Motor neuron (in vitro differentiated cells): ENCODE measurements around the gene HEMGN. TPM values are rescaled to one million over a fixed set of nuclear protein-coding genes. Genes with fewer than 3 reads are reported as not detected.
A peak's percentile ranks its signal among the peaks of the same experiment; 100 is the strongest.
"Not testable (repeated sequence)": the region's sequence is repeated elsewhere in the genome, so short reads cannot be mapped to it uniquely, and the experiment has no call there.

Source experiments
- ATAC-seq, 8 experiments: fragments of 200-7000 bp; cut with Tn5 transposase; replicated peaks in 6 of 8; 2 replicates each; pipeline ENCODE4 v1.8.0; 2021; ENCODE audit warnings: mild to moderate bottlenecking in 8 of 8, moderate library complexity in 8 of 8
- H3K27ac ChIP-seq, 2 donors: fragments of 250-450 bp; sonication (Bioruptor Pico); 2 replicates each; pipeline ENCODE4 v1.9.0; 2021; ENCODE audit warnings: antibody characterized with exemption in 2 of 2, mild to moderate bottlenecking in 2 of 2, moderate library complexity in 1 of 2
- H3K4me1 ChIP-seq, 2 donors: fragments of 250-450 bp; sonication (Bioruptor Pico); replicated peaks in 1 of 2; 2 replicates each; pipeline ENCODE4 v1.6.1; 2021; ENCODE audit warnings: antibody characterized with exemption in 2 of 2, mild to moderate bottlenecking in 2 of 2, moderate library complexity in 1 of 2
- H3K4me3 ChIP-seq, 5 donors: fragments of 250-450 bp; sonication (Bioruptor Pico); 2 replicates each; pipeline ENCODE4 v1.9.0; 2021; ENCODE audit warnings: antibody characterized with exemption in 5 of 5, mild to moderate bottlenecking in 5 of 5, moderate library complexity in 4 of 5
- WGBS, 10 experiments: fragments of 450-650 bp; shearing (Covaris generic); methylation state at CpG; one replicate each; pipeline ENCODE4 v1.0.0; 2022; 5-methylcytosine and 5-hydroxymethylcytosine counted together
- in situ Hi-C, 9 experiments: fragments of 400-800 bp; cut with MboI; loops; one replicate each; pipeline ENCODE4 v1.15.0; 2021; ENCODE audit warnings: low sequenced_read_pairs in 9 of 9, low pct_unique_long_range_greater_than_20kb in 2 of 9; ENCODE audit not compliant: unreplicated experiment in 9 of 9
- total RNA-seq, 8 experiments: library from RNA; unstranded; fragments of 300-600 nt; gene quantifications; 2 replicates each; pipeline versions ENCODE4 v1.2.3 to v1.2.4, GENCODE V29; 2022

The HEMGN gene
- total RNA-seq, 8 experiments from 2014 or later = 0.09 to 1.3 (median 0.24) TPM; not detected in 3

DNA sequence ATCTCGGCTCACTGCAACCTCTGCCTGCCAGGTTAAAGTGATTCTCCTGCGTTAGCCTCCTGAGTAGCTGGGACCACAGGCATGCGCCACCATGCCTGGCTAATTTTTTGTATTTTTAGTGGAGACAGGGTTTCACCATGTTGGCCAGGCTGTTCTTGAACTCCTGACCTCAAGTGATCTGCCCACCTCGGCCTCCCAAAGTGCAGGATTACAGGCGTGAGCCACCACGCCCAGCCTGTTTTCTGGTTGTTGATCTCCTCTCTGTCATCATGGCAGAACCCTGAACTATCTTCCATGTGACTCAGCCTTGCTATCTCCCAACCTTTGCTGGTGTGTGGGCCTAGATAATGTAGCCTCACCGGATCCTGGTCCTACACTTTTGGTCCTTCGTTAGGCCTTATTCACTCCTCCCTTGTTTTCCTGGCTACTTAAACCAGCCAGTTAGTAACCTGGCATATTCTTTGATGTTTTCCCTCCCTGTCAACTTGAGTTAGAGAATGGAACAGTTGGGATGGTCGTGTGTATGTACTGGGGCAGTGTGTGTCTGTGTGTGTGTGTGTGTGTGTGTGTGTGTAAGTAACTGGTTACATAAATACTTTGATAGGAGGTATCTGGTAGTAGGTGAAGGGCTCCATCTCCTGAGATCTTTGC lies 22.8 kb upstream of the HEMGN start:
- H3K4me3 ChIP-seq, in situ Hi-C loops, H3K4me1 ChIP-seq, ATAC-seq, H3K27ac ChIP-seq: not testable (repeated sequence)
- WGBS, 10 experiments = 38 to 100% (median 80%) methylated on average over 1 to 3 of the region's 9 CpGs; no CpG with 5 or more reads in 3 of the 10 experiments

DNA sequence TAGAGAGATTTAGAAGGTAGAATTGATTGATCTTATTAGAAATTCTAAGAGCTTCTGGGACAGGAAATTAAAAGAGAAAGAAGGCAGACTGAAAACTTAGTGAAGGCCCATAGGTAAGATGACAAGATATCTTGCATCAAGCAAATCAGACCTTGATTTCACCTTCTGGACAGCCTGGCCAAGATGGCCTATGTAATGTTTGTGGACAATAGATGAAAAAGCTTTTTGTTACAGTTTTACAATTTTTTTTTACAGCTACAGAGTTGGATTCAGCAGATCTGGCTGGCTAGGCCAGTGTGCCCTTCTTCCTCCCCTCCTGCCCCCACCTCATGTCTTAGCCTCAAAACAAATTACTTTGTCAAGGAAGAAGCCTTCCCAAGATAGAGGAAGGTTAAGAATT lies 21.6 kb upstream of the HEMGN start:
- no peaks in the 10 kb centered on the region for H3K4me1 ChIP-seq
- H3K4me3 ChIP-seq = no peak overlapping the region
- in situ Hi-C loops = no loop called here
- no peak overlapping the region for H3K27ac ChIP-seq
- no peak for ATAC-seq

DNA sequence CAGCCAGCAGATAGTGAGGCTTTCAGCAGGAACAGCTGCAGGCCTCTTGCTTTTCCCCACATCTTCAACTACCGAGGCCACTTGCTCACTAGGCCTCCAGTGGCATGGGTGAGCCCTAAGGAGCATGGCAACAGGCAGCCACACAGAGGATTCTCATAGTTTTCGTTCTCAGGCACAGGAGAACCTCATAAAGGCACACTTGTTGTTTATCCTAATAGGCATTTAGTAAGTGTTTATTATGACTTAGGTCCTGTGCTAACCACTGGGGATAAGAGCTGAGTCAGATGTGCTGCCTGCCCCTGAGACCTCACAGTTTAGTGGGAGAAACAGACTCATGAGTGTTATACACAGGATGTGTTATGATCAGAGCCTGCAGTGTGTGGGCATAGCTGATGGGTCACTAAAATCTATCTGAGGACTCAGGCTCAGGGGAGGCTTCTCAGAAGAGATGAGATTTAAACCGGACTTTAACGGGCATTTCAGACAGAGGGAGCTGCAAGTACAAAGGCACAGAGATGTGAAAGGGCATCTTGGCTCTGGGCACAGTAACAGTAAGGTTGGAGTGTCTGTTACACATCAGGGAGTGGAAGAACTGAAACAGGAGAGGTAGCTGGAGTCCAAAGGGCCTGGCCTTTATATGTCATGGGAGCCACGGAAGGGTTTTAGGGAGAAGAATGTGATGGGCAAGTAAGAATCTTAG lies 21.0 kb upstream of the HEMGN start:
- no peak for ATAC-seq
- WGBS, 10 experiments = 40 to 100% (median 60%) methylated on average over 1 to 5 of the region's 5 CpGs; no CpG with 5 or more reads in 3 of the 10 experiments
- no peak overlapping the region for H3K27ac ChIP-seq
- H3K4me1 ChIP-seq = no peaks in the 10 kb centered on the region
- in situ Hi-C loops = no loop called here
- H3K4me3 ChIP-seq = no peak overlapping the region

DNA sequence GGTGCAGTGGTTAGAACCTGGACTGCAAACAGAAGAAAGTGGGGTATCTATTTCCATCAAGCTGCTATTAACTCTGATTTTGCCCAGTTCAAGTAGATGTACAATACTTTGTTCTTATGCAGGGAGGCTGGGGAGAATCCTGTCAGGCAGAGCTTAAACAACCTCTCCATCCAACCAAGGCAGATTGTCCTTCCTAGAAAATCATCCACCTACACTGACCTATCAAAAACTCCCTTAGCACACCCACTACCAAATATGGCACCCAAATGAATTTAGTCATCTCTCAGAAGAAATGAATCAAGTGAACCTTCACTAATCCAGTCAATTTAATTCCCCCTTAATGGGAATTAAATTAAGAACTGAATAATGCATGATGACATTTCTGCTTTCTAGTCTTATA lies 18.4 kb upstream of the HEMGN start:
- no peak overlapping the region for H3K4me3 ChIP-seq
- H3K27ac ChIP-seq = no peak overlapping the region
- in situ Hi-C loops = no loop called here
- H3K4me1 ChIP-seq = no peaks in the 10 kb centered on the region
- ATAC-seq = peak in 1 of 8 experiments; percentile 20

DNA sequence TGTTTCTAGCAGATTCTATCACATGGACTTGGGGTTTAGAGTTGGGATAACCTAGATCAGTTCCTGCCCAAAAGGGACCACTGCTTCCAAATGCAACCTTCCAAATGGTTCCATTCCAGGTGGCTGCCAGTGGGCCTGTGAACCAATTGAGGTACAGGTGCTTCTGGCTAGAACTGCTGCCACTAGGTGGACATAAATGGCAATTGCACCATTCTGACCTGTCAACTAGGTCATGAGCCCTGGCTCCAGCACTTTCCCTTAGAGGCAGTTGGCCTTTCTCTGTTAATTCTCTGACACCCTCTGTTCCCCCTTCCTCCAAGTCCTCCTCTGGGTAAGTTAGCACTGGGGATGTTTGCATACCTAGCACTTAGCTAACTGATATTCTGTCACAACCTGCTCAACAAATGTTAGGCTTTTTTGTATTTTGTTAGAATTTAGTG lies 16.6 kb upstream of the HEMGN start:
- in situ Hi-C loops = no loop called here
- peak in 3 of 8 experiments; percentile 79 to 89 (median 85) for ATAC-seq
- no peak overlapping the region for H3K4me3 ChIP-seq
- no peak overlapping the region for H3K27ac ChIP-seq
- no peaks in the 10 kb centered on the region for H3K4me1 ChIP-seq

DNA sequence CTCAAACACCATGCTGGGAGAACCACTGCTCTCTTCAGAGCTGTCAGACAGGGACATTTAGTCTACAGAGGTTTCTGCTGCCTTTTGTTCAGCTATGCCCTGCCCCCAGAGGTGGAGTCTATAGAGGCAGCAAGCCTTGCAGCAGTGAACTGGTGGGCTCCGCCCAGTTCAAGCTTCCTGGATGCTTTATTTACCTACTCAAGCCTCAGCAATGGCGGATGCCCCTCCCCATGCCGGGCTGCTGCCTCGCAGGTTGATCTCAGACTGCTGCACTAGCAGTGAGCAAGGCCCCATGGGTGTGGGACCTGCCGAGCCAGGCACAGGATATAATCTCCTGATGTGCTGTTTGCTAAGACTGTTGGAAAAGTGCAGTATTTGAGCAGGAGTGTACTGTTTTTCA lies 12.9 kb upstream of the HEMGN start:
- in situ Hi-C loops, H3K27ac ChIP-seq, H3K4me1 ChIP-seq, H3K4me3 ChIP-seq, ATAC-seq: not testable (repeated sequence)
- WGBS, 10 experiments = 19 to 80% (median 71%) methylated on average over 1 to 3 of the region's 5 CpGs; no CpG with 5 or more reads in 4 of the 10 experiments

DNA sequence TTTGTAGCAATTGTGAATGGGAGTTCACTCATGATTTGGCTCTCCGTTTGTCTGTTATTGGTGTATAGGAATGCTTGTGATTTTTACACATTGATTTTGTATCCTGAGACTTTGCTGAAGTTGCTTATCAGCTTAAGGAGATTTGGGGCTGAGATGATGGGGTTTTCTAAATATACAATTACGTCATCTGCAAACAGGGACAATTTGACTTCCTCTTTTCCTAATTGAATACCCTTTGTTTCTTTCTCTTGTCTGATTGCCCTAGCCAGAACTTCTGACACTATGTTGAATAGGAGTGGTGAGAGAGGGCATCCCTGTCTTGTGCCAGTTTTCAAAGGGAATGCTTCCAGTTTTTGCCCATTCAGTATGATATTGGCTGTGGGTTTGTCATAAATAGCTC lies 9.1 kb upstream of the HEMGN start:
- not testable (repeated sequence) for H3K27ac ChIP-seq, H3K4me1 ChIP-seq, H3K4me3 ChIP-seq, ATAC-seq
- in situ Hi-C loops = loop anchor here in 1 of 9 experiments (25.0 kb wide), 1 partner anchor 315 kb away; the partner anchor contains the start of gene TBC1D2
- no CpG with 5 or more reads among the region's 2 CpGs for WGBS, 10 experiments

DNA sequence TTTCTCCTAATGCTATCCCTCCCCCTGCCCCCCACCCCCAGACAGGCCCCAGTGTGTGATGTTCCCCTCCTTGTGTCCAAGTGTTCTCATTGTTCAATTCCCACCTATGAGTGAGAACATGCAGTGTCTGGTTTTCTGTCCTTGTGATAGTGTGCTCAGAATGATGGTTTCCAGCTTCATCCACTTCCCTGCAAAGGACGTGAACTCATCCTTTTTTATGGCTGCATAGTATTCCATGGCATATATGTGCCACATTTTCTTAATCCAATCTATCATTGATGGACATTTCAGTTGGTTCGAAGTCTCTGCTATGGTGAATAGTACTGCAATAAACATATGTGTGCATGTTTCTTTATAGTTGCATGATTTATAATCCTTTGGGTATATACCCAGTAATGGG lies 7.5 kb upstream of the HEMGN start:
- WGBS, 10 experiments = 0 to 60% (median 40%) methylated on average over 1 to 2 of the region's 2 CpGs; no CpG with 5 or more reads in 5 of the 10 experiments
- not testable (repeated sequence) for ATAC-seq, H3K27ac ChIP-seq, H3K4me3 ChIP-seq, H3K4me1 ChIP-seq
- in situ Hi-C loops = loop anchor here in 1 of 9 experiments (25.0 kb wide), 1 partner anchor 317 kb away; the partner anchor contains the start of gene TBC1D2

DNA sequence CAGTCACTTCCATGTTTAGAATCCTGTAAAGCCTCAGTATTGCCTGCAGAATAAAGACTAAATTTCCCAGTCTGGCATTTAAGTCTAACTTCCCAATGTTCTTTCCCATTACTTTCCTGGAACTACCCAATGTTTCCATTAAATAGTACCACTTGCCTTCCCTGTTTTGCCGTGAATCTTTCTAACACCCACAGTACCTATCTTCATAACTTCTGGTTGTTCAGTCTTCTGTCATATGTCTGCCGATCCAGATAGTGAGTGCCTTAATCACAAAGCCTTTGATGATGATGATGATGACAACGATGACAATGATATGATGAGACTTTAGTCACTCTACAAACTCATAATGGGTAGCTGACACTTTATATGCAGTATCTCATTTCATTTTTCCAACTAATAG lies 6.6 kb upstream of the HEMGN start:
- 5 to 100% (median 55%) methylated on average over 1 to 3 of the region's 3 CpGs for WGBS, 10 experiments
- in situ Hi-C loops = loop anchor here in 1 of 9 experiments (25.0 kb wide), 1 partner anchor 318 kb away; the partner anchor contains the start of gene TBC1D2
- H3K4me3 ChIP-seq = no peak overlapping the region
- H3K27ac ChIP-seq = no peak overlapping the region
- H3K4me1 ChIP-seq = no peaks in the 10 kb centered on the region
- ATAC-seq = no peak

DNA sequence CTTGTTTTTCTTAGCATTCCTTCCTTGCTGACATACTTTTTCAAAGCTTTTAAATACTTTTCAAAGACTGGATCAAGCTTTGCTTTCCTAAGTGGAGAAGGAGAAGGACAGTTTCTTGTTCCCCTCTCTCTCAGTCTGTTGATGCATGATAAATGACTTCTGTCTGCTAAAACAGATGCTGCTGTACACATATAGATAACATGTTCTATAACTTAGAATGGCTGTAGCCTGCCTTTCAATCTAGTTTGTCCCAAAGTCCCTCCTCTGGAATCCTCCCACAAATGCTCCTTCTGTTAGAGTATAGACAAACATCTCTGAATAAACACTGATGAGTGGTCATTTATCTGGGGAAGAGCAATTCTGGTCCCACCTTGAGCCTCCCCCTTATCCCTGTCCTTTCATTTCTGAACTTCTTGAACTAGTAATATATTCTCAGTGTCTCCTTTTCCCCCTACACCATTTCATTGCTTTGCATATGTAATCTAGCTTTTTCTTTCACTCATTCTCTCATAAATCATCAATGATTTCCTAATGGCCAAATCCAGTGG lies 5.4 kb upstream of the HEMGN start:
- ATAC-seq = no peak
- in situ Hi-C loops = loop anchor here in 1 of 9 experiments (25.0 kb wide), 1 partner anchor 319 kb away; the partner anchor contains the start of gene TBC1D2
- Histone ChIP-seq H3K27ac (no peak overlapping the region), H3K4me1 (no peaks in the 10 kb centered on the region), H3K4me3 (no peak overlapping the region)

DNA sequence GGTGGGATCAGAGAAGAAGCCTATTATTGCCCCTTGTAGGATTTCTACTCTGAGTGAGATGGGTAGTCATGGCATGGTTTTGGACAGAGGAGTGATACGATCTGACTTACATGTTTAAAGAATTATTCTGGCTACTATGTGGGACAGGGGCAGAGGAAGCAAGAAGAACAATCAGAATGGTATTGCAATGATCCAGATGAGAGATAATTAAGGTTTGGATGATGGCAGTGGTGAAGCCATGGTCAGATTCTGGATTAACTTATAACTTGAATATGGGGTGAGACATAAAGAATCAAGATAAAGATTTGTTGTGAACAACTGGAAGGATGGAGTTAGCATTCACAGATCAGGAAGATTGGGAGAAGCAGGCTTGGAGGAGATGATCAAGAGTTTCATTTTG lies 3.4 kb upstream of the HEMGN start:
- no peaks in the 10 kb centered on the region for H3K4me1 ChIP-seq
- ATAC-seq = no peak
- in situ Hi-C loops = loop anchor here in 1 of 9 experiments (25.0 kb wide), 1 partner anchor 321 kb away; the partner anchor contains the start of gene TBC1D2
- no peak overlapping the region for H3K27ac ChIP-seq
- 40 to 100% (median 80%) methylated on average over 1 of the region's 1 CpG; no CpG with 5 or more reads in 5 of the 10 experiments for WGBS, 10 experiments
- H3K4me3 ChIP-seq = no peak overlapping the region

DNA sequence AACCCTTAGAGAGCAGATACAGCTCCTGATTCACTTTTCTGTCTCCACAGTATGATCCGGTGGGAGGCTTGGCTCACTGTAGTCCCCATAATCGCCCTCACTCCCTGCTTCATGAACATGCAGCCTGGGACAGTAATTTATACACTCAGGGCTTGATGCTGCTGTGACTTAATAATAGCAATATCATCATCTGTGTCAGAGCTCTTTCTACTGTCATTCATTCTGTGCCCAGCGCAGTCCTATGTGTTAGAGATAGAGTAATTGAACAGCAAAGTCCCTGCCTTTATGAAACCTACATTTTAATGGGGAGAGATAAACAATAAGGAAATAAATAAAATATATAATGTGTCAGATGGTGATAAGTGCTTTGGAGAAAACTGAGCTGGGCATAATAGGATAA lies 2.8 kb upstream of the HEMGN start:
- in situ Hi-C loops = loop anchor here in 1 of 9 experiments (25.0 kb wide), 1 partner anchor 322 kb away; the partner anchor contains the start of gene TBC1D2
- WGBS, 10 experiments = 22 to 100% (median 71%) methylated on average over 1 to 3 of the region's 3 CpGs; no CpG with 5 or more reads in 1 of the 10 experiments
- Histone ChIP-seq H3K4me3 (no peak overlapping the region), H3K4me1 (no peaks in the 10 kb centered on the region), H3K27ac (no peak overlapping the region)
- ATAC-seq = peak in 1 of 8 experiments; percentile 34

DNA sequence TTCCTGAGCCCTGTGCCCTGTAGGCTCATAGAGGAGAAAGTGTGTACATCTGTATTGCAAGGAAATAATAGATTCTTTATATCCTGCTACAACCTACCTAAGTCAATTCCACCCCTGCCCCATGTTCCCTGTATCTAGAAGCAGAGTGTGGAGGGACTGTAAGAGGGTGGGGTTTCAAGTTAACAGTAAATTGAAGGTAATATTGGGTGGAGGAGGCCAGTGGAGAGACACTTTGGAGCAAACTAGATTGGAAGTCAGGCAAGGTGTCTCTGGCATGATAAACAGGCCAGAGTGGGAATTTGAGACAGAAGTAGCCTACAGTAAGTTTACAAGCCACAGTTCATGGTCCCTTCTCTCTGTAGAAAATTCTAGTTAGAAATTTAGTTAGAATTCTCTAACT lies 2.3 kb upstream of the HEMGN start:
- no peaks in the 10 kb centered on the region for H3K4me1 ChIP-seq
- in situ Hi-C loops = loop anchor here in 1 of 9 experiments (25.0 kb wide), 1 partner anchor 322 kb away; the partner anchor contains the start of gene TBC1D2

More for the DNA sequence above, 2.3 kb upstream of the HEMGN start:
- Histone ChIP-seq H3K4me3 (no peak overlapping the region), H3K27ac (no peak overlapping the region)
- no peak for ATAC-seq
